ENCODE results near the gene PRDX2. TPM values are rescaled to one million over a fixed set of nuclear protein-coding genes. Genes with fewer than 3 reads are reported as not detected.

PRDX2 gene
- total RNA-seq, 1 donor from 2014 or later = 166 TPM

GRCh38 chr19:12778017-12778904 is 23.3 kb downstream of the PRDX2 start:
- peak overlapping the region; percentile 89 for H3K27ac ChIP-seq (ENCODE audit: low read depth, low read length)

GRCh38 chr19:12777217-12778016 is 24.2 kb downstream of the PRDX2 start:
- Histone ChIP-seq H3K36me3 (ENCODE audit: insufficient read depth, low read length) (no peaks in the 10 kb centered on the region), H3K27ac (ENCODE audit: low read depth, low read length) (peak overlapping the region; percentile 89), H3K4me2 (ENCODE audit: low read length) (peak overlapping the region; percentile 89), H3K79me2 (ENCODE audit: insufficient read depth, low read length) (no peaks in the 10 kb centered on the region), H3K9me3 (ENCODE audit: insufficient read depth, low read depth, low read length) (no peaks in the 10 kb centered on the region), H3K4me3 (ENCODE audit: insufficient read depth, low read depth, low read length) (peak overlapping the region; percentile 68), H3K9ac (ENCODE audit: low read length) (peak overlapping the region; percentile 84), H2AFZ (ENCODE audit: low read depth, low read length) (peak overlapping the region; percentile 88), H4K20me1 (ENCODE audit: insufficient read depth, low read length) (no peaks in the 10 kb centered on the region), H3K4me1 (ENCODE audit: insufficient read depth, low read length) (peaks cover 33% of the 10 kb centered on the region), H3K27me3 (ENCODE audit: insufficient read depth, low read length) (no peaks in the 10 kb centered on the region)
- H3K27me3 Mint-ChIP-seq (ENCODE audit: low read depth, unreplicated experiment) = no peaks in the 10 kb centered on the region
- DNase-seq (ENCODE audit: low read depth) = no peak
- no peaks in the 10 kb centered on the region for H3K9me3 Mint-ChIP-seq (ENCODE audit: unreplicated experiment)
- peak overlapping the region; percentile 95 for H3K27ac Mint-ChIP-seq (ENCODE audit: unreplicated experiment)
- FAIRE-seq = no peak
- H3K4me3 Mint-ChIP-seq (ENCODE audit: unreplicated experiment) = peak overlapping the region; percentile 85
- H3K4me1 Mint-ChIP-seq (ENCODE audit: low read depth, unreplicated experiment) = peaks cover 26% of the 10 kb centered on the region
- TF ChIP-seq, protein P1, sequence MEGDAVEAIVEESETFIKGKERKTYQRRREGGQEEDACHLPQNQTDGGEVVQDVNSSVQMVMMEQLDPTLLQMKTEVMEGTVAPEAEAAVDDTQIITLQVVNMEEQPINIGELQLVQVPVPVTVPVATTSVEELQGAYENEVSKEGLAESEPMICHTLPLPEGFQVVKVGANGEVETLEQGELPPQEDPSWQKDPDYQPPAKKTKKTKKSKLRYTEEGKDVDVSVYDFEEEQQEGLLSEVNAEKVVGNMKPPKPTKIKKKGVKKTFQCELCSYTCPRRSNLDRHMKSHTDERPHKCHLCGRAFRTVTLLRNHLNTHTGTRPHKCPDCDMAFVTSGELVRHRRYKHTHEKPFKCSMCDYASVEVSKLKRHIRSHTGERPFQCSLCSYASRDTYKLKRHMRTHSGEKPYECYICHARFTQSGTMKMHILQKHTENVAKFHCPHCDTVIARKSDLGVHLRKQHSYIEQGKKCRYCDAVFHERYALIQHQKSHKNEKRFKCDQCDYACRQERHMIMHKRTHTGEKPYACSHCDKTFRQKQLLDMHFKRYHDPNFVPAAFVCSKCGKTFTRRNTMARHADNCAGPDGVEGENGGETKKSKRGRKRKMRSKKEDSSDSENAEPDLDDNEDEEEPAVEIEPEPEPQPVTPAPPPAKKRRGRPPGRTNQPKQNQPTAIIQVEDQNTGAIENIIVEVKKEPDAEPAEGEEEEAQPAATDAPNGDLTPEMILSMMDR (IDR thresholded peaks at IDR 0.05; ENCODE audit: insufficient read depth, low read depth, low read length) = peak; percentile 77
- TF ChIP-seq EZH2 (IDR thresholded peaks at IDR 0.05; ENCODE audit: insufficient read depth, low read length) = no peak
- peaks cover 2% of the 10 kb centered on the region for H3K36me3 Mint-ChIP-seq (ENCODE audit: low read depth, unreplicated experiment)

More at GRCh38 chr19:12778017-12778904, 23.3 kb downstream of the PRDX2 start:
- Histone ChIP-seq H2AFZ (ENCODE audit: low read depth, low read length) (peak overlapping the region; percentile 88), H3K79me2 (ENCODE audit: insufficient read depth, low read length) (no peaks in the 10 kb centered on the region), H4K20me1 (ENCODE audit: insufficient read depth, low read length) (no peaks in the 10 kb centered on the region), H3K27me3 (ENCODE audit: insufficient read depth, low read length) (no peaks in the 10 kb centered on the region), H3K4me3 (ENCODE audit: insufficient read depth, low read depth, low read length) (peak overlapping the region; percentile 68), H3K9me3 (ENCODE audit: insufficient read depth, low read depth, low read length) (no peaks in the 10 kb centered on the region), H3K4me1 (ENCODE audit: insufficient read depth, low read length) (peaks cover 41% of the 10 kb centered on the region), H3K36me3 (ENCODE audit: insufficient read depth, low read length) (no peaks in the 10 kb centered on the region), H3K4me2 (ENCODE audit: low read length) (peak overlapping the region; percentile 89), H3K9ac (ENCODE audit: low read length) (peak overlapping the region; percentile 84)
- no peaks in the 10 kb centered on the region for H3K27me3 Mint-ChIP-seq (ENCODE audit: low read depth, unreplicated experiment)
- peak overlapping the region; percentile 95 for H3K27ac Mint-ChIP-seq (ENCODE audit: unreplicated experiment)
- DNase-seq (ENCODE audit: low read depth) = peak; percentile 72
- peak overlapping the region; percentile 85 for H3K4me3 Mint-ChIP-seq (ENCODE audit: unreplicated experiment)
- peaks cover 24% of the 10 kb centered on the region for H3K4me1 Mint-ChIP-seq (ENCODE audit: low read depth, unreplicated experiment)
- no peaks in the 10 kb centered on the region for H3K9me3 Mint-ChIP-seq (ENCODE audit: unreplicated experiment)
- FAIRE-seq = no peak
- H3K36me3 Mint-ChIP-seq (ENCODE audit: low read depth, unreplicated experiment) = peaks cover 2% of the 10 kb centered on the region
- TF ChIP-seq EZH2 (IDR thresholded peaks at IDR 0.05; ENCODE audit: insufficient read depth, low read length) = no peak
- TF ChIP-seq, protein P1 (IDR thresholded peaks at IDR 0.05; ENCODE audit: insufficient read depth, low read depth, low read length) = no peak

Data from astrocyte (in vitro differentiated cells and primary cell).